GM12892 (cell line): Measurements from ENCODE around the gene PFKFB3.

Experiments used
- POLR2AphosphoS5 ChIP-seq: IDR thresholded peaks from 2 replicates; pipeline ENCODE4 v1.6.1; 2011; ENCODE audit warnings: low read depth, low read length, control low read depth
- TAF1 ChIP-seq: IDR thresholded peaks from 2 replicates; pipeline ENCODE4 v1.6.1; 2011; ENCODE audit warnings: low read depth, mild to moderate bottlenecking, control low read depth, low read length, borderline replicate concordance

DNA sequence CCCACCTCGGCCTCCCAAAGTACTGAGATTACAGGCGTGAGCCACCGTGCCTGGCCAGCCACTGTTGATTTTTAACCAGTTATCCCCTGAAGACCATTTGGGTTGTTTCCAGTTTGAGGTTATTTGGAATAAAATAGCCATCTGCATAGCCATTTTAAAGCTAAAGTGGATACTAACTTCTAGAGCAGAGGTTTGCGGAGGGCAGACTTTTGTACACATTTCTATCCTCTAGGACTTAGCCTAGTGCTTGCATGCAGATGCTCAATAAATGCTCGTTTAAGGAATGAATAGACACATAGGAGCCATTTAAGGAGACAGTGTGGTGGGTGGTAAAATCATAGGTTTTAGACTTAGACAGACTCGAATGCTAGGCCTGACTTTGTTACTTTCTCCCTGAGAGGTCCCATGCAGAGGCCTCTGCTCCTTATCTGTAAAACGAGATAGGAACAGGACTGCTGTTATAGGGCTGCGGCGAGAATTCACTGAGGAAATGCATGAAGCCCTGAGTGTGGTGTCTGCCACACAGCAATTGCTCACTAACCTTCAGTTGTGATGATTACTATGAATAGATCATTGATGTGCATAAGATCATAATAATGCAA, 75.9 kb downstream of the PFKFB3 start:
- TF ChIP-seq POLR2AphosphoS5 (no peak), TAF1 (no peak)
